Tibial nerve (tissue), 4 donors: Measurements from ENCODE around the gene HS1BP3.
A peak's percentile ranks its signal among the peaks of the same experiment; 100 is the strongest.

Experiments used
- EP300 ChIP-seq, 2 donors: sonication (generic); formaldehyde crosslinking; IDR thresholded peaks; one replicate each; pipeline ENCODE4 v1.6.1; 2017; ENCODE audit warnings: antibody characterized with exemption in 2 of 2, mild to moderate bottlenecking in 1 of 2
- POLR2A ChIP-seq, 2 donors: fragments of 450-650 bp; IDR thresholded peaks; one replicate each; pipeline ENCODE4 v1.6.1; 2017; ENCODE audit warnings: antibody characterized with exemption in 2 of 2, mild to moderate bottlenecking in 2 of 2, moderate library complexity in 2 of 2
- TF ChIP-seq, protein P1 (sequence below), 5 experiments: fragments of 200-600 bp in 3 of 5; fragments of 450-650 bp in 2 of 5; sonication (generic) in 3 of 5; IDR thresholded peaks; one replicate each; pipeline ENCODE4 v1.5.1; 2016 to 2019; ENCODE audit warnings: antibody characterized with exemption in 5 of 5, mild to moderate bottlenecking in 3 of 5, moderate library complexity in 2 of 5

DNA sequence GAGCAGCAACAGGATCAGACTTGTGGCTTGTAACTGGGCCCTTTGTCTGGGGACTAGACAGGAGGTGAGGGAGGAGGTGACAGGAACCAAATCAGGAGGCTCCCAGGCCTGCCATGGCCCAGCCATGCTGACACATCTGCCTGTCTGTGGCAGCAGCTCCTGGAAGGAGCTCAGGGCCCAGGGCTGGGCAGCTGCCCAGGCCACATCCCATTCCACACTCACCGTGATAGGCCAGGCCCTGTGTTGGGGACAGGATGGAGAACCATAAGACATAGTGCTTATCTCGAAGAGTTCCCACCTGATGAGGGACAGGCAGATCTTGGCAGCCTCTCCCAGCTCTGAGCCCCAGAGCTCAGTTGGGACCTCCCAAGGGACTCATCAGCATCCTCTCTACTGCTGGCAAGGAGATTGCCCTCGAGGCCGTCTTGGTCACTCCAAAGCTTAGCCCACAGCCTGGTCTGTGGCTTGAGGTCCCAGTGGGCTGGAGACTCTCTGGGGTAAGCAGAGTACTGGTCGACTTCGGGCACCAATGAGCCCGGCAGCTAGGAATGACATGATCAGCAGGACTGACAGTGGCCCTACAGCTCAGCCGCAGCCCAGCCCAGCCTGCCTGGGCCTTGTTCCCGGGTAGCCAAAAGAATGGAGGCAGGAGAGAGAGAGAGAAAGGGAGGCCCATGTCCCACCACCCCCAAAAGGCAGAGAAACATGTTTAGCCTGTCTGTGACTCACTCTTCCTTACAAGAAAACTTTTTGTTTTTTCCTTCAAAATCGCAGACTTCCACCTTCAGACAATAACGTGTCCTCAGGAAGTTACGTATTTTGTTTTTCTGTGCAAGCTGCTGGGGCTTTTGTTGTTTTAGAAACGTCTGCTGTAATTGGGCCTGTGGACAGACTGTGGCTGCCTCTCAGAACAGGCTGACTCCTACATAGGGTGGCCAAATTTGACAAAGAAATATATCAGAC, 82.1 kb downstream of the HS1BP3 start:
- TF ChIP-seq, protein P1, sequence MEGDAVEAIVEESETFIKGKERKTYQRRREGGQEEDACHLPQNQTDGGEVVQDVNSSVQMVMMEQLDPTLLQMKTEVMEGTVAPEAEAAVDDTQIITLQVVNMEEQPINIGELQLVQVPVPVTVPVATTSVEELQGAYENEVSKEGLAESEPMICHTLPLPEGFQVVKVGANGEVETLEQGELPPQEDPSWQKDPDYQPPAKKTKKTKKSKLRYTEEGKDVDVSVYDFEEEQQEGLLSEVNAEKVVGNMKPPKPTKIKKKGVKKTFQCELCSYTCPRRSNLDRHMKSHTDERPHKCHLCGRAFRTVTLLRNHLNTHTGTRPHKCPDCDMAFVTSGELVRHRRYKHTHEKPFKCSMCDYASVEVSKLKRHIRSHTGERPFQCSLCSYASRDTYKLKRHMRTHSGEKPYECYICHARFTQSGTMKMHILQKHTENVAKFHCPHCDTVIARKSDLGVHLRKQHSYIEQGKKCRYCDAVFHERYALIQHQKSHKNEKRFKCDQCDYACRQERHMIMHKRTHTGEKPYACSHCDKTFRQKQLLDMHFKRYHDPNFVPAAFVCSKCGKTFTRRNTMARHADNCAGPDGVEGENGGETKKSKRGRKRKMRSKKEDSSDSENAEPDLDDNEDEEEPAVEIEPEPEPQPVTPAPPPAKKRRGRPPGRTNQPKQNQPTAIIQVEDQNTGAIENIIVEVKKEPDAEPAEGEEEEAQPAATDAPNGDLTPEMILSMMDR (IDR thresholded peaks at IDR 0.05): no peak
- TF ChIP-seq POLR2A (IDR thresholded peaks at IDR 0.05) (no peak), EP300 (IDR thresholded peaks at IDR 0.05) (peak in 1 of 2 donors; percentile 36)
